ENCODE measurements around the gene RNF8.

RNF8 gene

GRCh38 chr6:37357288-37357687 is 3.5 kb downstream of the RNF8 start:
- DNase-seq (ENCODE audit: extremely low read depth in 1 of 2, low read depth in 1 of 2): no peak

- no peak for DNase-seq (ENCODE audit: extremely low read depth in 1 of 2, low read depth in 1 of 2)
Observed at GRCh38 chr6:37357860-37358259, 4.1 kb downstream of the RNF8 start.

- DNase-seq (ENCODE audit: extremely low read depth in 1 of 2, low read depth in 1 of 2): no peak
Observed at GRCh38 chr6:37359039-37359438, 5.3 kb downstream of the RNF8 start.

- no peak for DNase-seq (ENCODE audit: extremely low read depth in 1 of 2, low read depth in 1 of 2)
Observed at GRCh38 chr6:37362101-37362828, 8.5 kb downstream of the RNF8 start.

GRCh38 chr6:37365791-37366190 is 12.0 kb downstream of the RNF8 start:
- no peak for DNase-seq (ENCODE audit: extremely low read depth in 1 of 2, low read depth in 1 of 2)

GRCh38 chr6:37366910-37367309 is 13.1 kb downstream of the RNF8 start:
- DNase-seq (ENCODE audit: extremely low read depth in 1 of 2, low read depth in 1 of 2): no peak

GRCh38 chr6:37368961-37369320 is 15.2 kb downstream of the RNF8 start:
- no peak for DNase-seq (ENCODE audit: extremely low read depth in 1 of 2, low read depth in 1 of 2)

- no peak for DNase-seq (ENCODE audit: extremely low read depth in 1 of 2, low read depth in 1 of 2)
Observed at GRCh38 chr6:37369321-37370201, 15.8 kb downstream of the RNF8 start.

- DNase-seq (ENCODE audit: extremely low read depth in 1 of 2, low read depth in 1 of 2): no peak
Observed at GRCh38 chr6:37371154-37372083, 17.6 kb downstream of the RNF8 start.

- no peak for DNase-seq (ENCODE audit: extremely low read depth in 1 of 2, low read depth in 1 of 2)
Observed at GRCh38 chr6:37372116-37372515, 18.3 kb downstream of the RNF8 start.

- DNase-seq (ENCODE audit: extremely low read depth in 1 of 2, low read depth in 1 of 2): no peak
Observed at GRCh38 chr6:37373822-37374471, 20.2 kb downstream of the RNF8 start.

- no peak for DNase-seq (ENCODE audit: extremely low read depth in 1 of 2, low read depth in 1 of 2)
Observed at GRCh38 chr6:37375376-37375775, 21.6 kb downstream of the RNF8 start.

GRCh38 chr6:37376078-37376743 is 22.4 kb downstream of the RNF8 start:
- no peak for DNase-seq (ENCODE audit: extremely low read depth in 1 of 2, low read depth in 1 of 2)

- DNase-seq (ENCODE audit: extremely low read depth in 1 of 2, low read depth in 1 of 2): no peak
Observed at GRCh38 chr6:37381579-37381978, 27.8 kb downstream of the RNF8 start.

GRCh38 chr6:37382994-37383765 is 29.4 kb downstream of the RNF8 start:
- DNase-seq (ENCODE audit: extremely low read depth in 1 of 2, low read depth in 1 of 2): no peak

GRCh38 chr6:37388578-37388977 is 34.8 kb downstream of the RNF8 start:
- no peak for DNase-seq (ENCODE audit: extremely low read depth in 1 of 2, low read depth in 1 of 2)

- no peak for DNase-seq (ENCODE audit: extremely low read depth in 1 of 2, low read depth in 1 of 2)
Observed at GRCh38 chr6:37389857-37390256, 36.1 kb downstream of the RNF8 start.

GRCh38 chr6:37391120-37391519 is 37.3 kb downstream of the RNF8 start:
- DNase-seq (ENCODE audit: extremely low read depth in 1 of 2, low read depth in 1 of 2): no peak

- DNase-seq (ENCODE audit: extremely low read depth in 1 of 2, low read depth in 1 of 2): no peak
Observed at GRCh38 chr6:37392821-37393220, 39.0 kb downstream of the RNF8 start.

Measured in activated CD8-positive, alpha-beta memory T cell treated with anti-CD3 and anti-CD28 coated beads for 1 hour (primary cell).